ENCODE results near the gene PRR7. TPM values are rescaled to one million over a fixed set of nuclear protein-coding genes. Genes with fewer than 3 reads are reported as not detected.
A peak's percentile ranks its signal among the peaks of the same experiment; 100 is the strongest.

PRR7 gene
- total RNA-seq, 1 experiment from 2014 or later, result 40.6 TPM

- Histone ChIP-seq H2AFZ (ENCODE audit: low read length) (peak overlapping the region; percentile 86), H3K9me3 (ENCODE audit: low read length) (no peaks in the 10 kb centered on the region), H3K36me3 (ENCODE audit: low read depth, low read length) (no peaks in the 10 kb centered on the region), H3K9ac (ENCODE audit: low read length) (peak overlapping the region; percentile 70), H4K20me1 (ENCODE audit: low read length) (no peaks in the 10 kb centered on the region), H3K4me3 (ENCODE audit: low read length) (peak overlapping the region; percentile 80), H3K79me2 (ENCODE audit: low read length) (no peaks in the 10 kb centered on the region), H3K4me1 (ENCODE audit: insufficient read depth, low read length) (peaks cover 13% of the 10 kb centered on the region), H3K27me3 (ENCODE audit: low read length) (no peaks in the 10 kb centered on the region), H3K27ac (ENCODE audit: low read length) (peak overlapping the region; percentile 13; the same call in 1 of the 2 replicates), H3K9me2 (replicated peaks; ENCODE audit: low read length) (no peaks in the 10 kb centered on the region), H3K4me2 (ENCODE audit: low read length) (peak overlapping the region; percentile 99), H3F3A (ENCODE audit: low read length, unreplicated experiment) (no peaks in the 10 kb centered on the region)
- TF ChIP-seq EZH2 (IDR thresholded peaks at IDR 0.05; ENCODE audit: low read length, unreplicated experiment) (no peak), EZH2phosphoT487 (IDR thresholded peaks at IDR 0.05; ENCODE audit: borderline replicate concordance, low read length) (no peak)
- TF ChIP-seq, protein P1, sequence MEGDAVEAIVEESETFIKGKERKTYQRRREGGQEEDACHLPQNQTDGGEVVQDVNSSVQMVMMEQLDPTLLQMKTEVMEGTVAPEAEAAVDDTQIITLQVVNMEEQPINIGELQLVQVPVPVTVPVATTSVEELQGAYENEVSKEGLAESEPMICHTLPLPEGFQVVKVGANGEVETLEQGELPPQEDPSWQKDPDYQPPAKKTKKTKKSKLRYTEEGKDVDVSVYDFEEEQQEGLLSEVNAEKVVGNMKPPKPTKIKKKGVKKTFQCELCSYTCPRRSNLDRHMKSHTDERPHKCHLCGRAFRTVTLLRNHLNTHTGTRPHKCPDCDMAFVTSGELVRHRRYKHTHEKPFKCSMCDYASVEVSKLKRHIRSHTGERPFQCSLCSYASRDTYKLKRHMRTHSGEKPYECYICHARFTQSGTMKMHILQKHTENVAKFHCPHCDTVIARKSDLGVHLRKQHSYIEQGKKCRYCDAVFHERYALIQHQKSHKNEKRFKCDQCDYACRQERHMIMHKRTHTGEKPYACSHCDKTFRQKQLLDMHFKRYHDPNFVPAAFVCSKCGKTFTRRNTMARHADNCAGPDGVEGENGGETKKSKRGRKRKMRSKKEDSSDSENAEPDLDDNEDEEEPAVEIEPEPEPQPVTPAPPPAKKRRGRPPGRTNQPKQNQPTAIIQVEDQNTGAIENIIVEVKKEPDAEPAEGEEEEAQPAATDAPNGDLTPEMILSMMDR (conservative IDR thresholded peaks at IDR 0.05; ENCODE audit: low read depth, low read length), result no peak
- ATAC-seq (peak; percentile 16), DNase-seq (peak; percentile 35)
- intact Hi-C loops (cut with micrococcal nuclease), result loop anchor here (1.0 to 2.0 kb wide), 3 partner anchors 24 to 94 kb away; partner anchors contain the start of genes GRK6 and PDLIM7
- ChIA-PET POLR2A (ENCODE audit: unreplicated experiment) (interaction anchor here (0.5 to 1.1 kb wide), 7 partner anchors 12 to 74 kb away, joined by 3 to 9 read pairs (median 3); partner anchors contain the start of gene GRK6), CTCF (interaction anchor here (0.6 to 3.1 kb wide), 12 partner anchors 13 to 299 kb away, joined by 3 to 36 read pairs (median 8); partner anchors contain the start of gene GRK6)
- TSS peak; percentile 26 for BruUV-seq (replicated peaks)
Observed at GRCh38 chr5:177403102-177403791, 43.4 kb upstream of the PRR7 start.

DNA sequence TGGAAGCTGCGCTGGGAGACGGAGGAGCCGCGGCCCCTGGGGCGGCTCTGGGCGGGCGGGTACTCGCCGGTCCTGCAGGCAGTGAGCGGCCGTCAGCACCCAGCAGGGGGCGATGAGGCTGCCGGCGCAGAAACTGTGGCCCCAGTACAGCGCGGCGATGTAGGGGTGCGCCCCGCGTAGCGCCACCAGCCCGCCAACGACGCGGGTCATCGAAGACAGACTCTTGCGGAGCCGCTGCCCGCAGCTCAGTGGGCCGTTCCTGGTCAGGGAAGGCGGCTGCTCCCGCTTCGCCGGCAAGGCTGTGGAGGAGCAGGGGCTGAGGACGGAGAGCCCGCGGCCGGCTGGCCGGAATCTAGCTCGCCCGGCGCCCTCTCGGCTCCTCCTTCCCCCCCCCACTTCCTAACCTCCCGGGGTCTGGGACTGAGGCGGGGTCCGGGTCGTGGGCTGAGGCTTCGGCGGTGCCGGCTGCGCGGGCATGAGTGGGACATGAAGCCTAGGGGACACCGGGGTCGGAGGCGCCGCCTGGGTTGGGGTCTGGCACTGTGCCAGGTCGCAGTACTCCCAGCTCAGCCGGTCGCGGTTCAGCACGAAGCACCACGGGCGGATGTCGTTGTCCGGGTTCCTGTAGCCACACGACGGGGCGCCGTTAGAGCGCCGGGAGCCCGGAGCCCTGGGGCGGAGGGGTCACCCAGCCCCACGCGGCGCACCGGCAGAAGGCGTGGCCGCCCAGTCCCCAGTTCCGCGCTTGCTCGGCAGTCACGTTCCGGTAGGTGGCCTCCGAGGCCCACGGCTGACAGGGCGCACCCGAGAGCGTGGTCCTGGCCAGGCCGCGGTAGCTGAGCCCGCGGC, 42.6 kb upstream of the PRR7 start:
- Histone ChIP-seq H3K4me2 (ENCODE audit: low read length) (peak overlapping the region; percentile 99), H3F3A (ENCODE audit: low read length, unreplicated experiment) (no peaks in the 10 kb centered on the region), H3K79me2 (ENCODE audit: low read length) (no peaks in the 10 kb centered on the region), H3K9me3 (ENCODE audit: low read length) (no peaks in the 10 kb centered on the region), H2AFZ (ENCODE audit: low read length) (peak overlapping the region; percentile 86), H4K20me1 (ENCODE audit: low read length) (no peaks in the 10 kb centered on the region), H3K27ac (ENCODE audit: low read length) (0 out of 2 replicates have a peak overlapping the region, but pooled peaks have one; percentile 14), H3K27me3 (ENCODE audit: low read length) (no peaks in the 10 kb centered on the region), H3K9me2 (replicated peaks; ENCODE audit: low read length) (no peaks in the 10 kb centered on the region), H3K9ac (ENCODE audit: low read length) (peak overlapping the region; percentile 70), H3K4me3 (ENCODE audit: low read length) (peak overlapping the region; percentile 80), H3K4me1 (ENCODE audit: insufficient read depth, low read length) (peaks cover 13% of the 10 kb centered on the region), H3K36me3 (ENCODE audit: low read depth, low read length) (no peaks in the 10 kb centered on the region)
- no peak for TF ChIP-seq EZH2phosphoT487 (IDR thresholded peaks at IDR 0.05; ENCODE audit: borderline replicate concordance, low read length)
- TF ChIP-seq, protein P1 (conservative IDR thresholded peaks at IDR 0.05; ENCODE audit: low read depth, low read length), result peak; percentile 66
- no peak for TF ChIP-seq EZH2 (IDR thresholded peaks at IDR 0.05; ENCODE audit: low read length, unreplicated experiment)
- ChIA-PET POLR2A (ENCODE audit: unreplicated experiment) (interaction anchor here (0.6 to 1.1 kb wide), 5 partner anchors 22 to 754 kb away, joined by 3 to 6 read pairs (median 3); partner anchors contain the start of gene GRK6), CTCF (interaction anchor here (0.5 to 3.1 kb wide), 15 partner anchors 13 to 300 kb away, joined by 3 to 36 read pairs (median 5); partner anchors contain the start of genes DBN1, GRK6 and PDLIM7)
- DNase-seq (peak; percentile 83), ATAC-seq (peak; percentile 71)
- no TSS peak for BruUV-seq (replicated peaks)
- intact Hi-C loops (cut with micrococcal nuclease), result loop anchor here (1.0 to 2.0 kb wide), 5 partner anchors 23 to 97 kb away; partner anchors contain the start of genes GRK6 and PDLIM7
